NCI-H187 (cell line): ENCODE results near the gene ADPRHL1.
"Not testable (repeated sequence)": the region's sequence is repeated elsewhere in the genome, so short reads cannot be mapped to it uniquely, and the experiment has no call there.

ENCODE experiments used
- DNase-seq, 2 experiments: peaks; one replicate each; lab custom pipeline; 2025; lab: John Stamatoyannopoulos, UW

The ADPRHL1 gene

GRCh38 chr13:113371061-113371460 lies 82.2 kb downstream of the ADPRHL1 start:
- no peak for DNase-seq

DNA sequence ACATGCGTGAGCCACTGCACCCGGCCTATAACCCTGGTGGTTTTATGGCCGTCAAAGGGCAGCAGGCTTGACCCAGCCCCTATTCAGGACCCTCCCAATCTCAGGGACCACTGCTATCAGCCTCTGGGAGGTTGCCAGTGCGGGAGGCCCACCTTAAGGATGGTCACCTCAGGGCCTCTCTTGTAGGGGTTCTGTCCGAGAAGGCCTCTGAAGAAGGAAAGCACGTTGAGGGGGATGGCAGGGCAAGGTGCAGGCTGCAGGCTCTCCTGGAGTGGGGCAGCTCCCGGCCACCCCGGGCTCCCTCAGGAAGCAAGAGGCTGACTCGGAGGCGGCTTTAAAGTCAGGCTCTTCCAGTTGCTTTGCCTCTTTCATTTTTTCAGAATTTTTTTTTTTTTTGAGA lies 83.4 kb downstream of the ADPRHL1 start:
- DNase-seq, result no peak

- DNase-seq, result no peak
These were observed 84.1 kb downstream of the ADPRHL1 start for GRCh38 chr13:113369189-113369588.

- not testable (repeated sequence) for DNase-seq
These were observed 84.9 kb downstream of the ADPRHL1 start for GRCh38 chr13:113368353-113368752.

DNA sequence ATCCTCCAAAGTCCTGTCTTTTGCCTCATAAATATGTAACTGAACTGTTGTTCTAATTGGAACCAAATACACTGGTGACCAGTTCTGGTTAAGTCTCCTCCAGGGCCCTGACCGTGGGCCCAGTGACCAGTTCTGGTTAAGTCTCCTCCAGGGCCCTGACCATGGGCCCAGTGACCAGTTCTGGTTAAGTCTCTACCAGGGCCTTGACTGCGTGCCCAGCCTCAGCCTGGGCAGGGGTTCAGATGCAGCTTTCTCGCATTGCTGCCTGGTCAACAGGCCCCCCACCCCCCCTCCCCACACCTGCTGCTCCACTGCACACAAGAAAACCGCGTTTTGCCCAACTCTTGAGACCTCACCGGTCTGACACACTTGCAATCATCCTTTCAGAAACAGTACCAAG lies 85.5 kb downstream of the ADPRHL1 start:
- DNase-seq, result no peak

DNA sequence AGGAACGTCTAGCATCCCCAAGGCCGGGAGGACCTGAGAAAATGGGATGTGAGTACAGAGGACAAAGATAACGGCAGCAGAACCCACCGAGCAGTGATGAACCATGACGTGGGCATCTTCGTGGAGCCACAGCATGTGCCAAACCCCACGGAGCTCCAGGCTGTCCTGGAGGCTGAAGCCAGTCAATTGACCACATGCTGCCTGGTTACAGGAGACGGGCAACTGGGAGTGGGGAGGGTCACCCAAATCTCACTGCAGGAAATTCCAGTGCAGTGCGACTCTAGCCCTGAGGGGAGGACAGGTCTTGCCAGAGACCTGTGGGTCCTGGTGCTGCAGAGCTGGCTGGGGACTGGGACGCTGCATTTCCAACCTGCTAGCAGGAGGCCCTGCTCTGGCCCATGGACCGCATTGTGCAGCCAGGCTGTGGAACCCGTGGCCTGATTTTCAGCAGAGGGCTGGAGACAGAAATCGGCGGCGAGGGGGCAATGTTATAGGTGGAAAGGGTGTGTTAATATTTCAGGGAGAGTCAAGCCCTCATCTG lies 86.2 kb downstream of the ADPRHL1 start:
- DNase-seq, result no peak

GRCh38 chr13:113365971-113366588 lies 87.2 kb downstream of the ADPRHL1 start:
- DNase-seq, result no peak

DNA sequence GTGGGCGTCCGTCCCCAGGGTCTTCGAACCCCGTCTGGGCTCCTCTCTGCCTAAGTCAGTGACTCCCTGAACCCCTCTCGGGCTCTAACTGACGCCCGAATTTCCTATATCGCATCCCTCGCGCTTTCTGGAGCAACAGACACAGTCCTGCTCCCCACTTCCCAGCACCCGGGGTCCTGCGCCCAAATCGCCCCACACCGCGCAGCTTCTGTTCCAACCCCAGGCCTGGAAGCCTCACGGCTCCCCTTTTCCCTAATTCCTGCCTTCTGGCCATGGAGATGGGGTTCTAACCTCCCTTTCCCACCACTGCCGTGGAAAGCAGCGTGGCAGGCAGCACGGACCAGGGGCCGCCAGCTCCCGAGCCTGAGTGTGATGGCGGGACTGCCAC lies 87.7 kb downstream of the ADPRHL1 start:
- no peak for DNase-seq

DNA sequence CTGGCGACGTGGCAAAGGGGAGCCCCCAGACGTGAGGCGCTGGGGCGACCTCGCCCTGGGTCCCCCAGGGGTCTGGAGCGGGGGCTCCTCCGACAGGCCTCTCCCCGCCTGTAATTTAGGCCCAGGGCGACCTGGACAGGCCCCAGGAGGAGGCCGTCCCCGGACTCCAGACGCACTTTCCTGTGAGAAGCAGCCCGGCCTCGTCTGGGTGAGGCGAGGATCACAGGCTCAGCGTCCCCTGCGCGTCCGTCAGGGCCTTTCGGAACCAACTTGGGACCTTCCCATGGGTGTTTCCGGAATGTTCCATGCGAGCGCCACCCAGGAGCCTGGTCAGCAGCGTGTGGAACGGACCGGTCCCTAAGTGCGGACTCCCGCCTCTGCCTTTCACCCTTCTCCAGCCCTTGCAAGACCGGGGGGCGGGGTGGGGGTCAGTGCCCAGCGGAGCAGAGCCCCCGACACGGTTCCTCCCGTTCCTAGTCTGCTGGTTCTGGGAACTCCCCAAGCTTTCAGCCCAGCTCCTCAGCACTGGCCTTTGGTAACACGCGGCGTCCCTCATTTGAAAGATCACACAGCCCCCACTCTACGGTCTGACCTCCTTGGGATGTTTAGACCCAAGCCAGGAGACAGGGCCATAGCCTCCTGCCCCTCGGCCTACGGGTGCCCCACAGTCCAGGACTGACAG lies 88.2 kb downstream of the ADPRHL1 start:
- no peak for DNase-seq

- no peak for DNase-seq
These were observed 88.9 kb downstream of the ADPRHL1 start for GRCh38 chr13:113364311-113364889.

- DNase-seq, result no peak
These were observed 91.9 kb downstream of the ADPRHL1 start for GRCh38 chr13:113361406-113361805.

- DNase-seq, result no peak
These were observed 92.8 kb downstream of the ADPRHL1 start for GRCh38 chr13:113360446-113360845.

- DNase-seq, result no peak
These were observed 93.7 kb downstream of the ADPRHL1 start for GRCh38 chr13:113359571-113359970.

DNA sequence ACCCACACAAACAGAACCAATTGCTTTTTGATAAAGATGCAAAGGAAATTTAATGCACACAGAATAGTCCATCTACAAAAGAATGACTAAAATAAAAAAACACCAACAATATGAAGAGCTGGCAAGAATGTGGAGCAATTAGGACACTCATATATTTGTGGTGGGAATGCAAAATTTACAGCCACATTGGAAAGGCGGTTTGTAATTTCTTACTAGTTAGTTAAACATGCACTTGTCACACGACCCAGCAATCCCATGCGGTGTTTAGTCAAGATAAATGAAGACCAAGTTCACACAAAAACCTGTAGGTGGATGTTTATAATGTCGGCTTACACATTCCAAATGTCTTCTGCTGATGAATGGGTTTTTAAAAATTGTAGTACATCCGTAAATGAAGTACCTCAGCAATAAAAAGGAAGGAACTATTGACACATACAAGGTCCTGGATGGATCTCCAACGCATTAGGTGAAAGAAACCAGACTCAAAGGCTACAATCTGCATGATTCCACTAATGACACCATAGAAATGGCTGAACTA lies 94.6 kb downstream of the ADPRHL1 start:
- DNase-seq, result no peak

- DNase-seq, result no peak
These were observed 95.8 kb downstream of the ADPRHL1 start for GRCh38 chr13:113357529-113357928.

DNA sequence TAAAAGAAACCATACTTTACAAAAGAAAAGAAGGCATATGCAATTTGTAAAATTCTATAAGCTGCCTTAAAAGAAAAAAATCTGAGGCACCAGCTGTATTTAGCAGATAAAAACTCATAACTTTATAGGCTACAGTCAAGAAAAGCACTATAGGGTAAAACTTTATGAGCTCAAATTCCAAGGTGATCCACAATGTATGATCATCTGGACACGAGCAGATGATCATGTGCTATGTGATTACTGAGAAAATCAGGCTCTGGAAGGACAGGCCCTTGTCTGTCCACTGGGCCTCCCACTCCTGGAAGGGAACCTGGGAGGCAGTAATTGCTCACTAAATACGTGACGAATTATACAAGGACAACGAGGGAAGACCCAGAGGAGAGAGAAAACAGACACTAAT lies 96.7 kb downstream of the ADPRHL1 start:
- DNase-seq, result no peak

- no peak for DNase-seq
These were observed 97.7 kb downstream of the ADPRHL1 start for GRCh38 chr13:113355621-113356020.

- DNase-seq, result no peak
These were observed 98.3 kb downstream of the ADPRHL1 start for GRCh38 chr13:113354831-113355610.

DNA sequence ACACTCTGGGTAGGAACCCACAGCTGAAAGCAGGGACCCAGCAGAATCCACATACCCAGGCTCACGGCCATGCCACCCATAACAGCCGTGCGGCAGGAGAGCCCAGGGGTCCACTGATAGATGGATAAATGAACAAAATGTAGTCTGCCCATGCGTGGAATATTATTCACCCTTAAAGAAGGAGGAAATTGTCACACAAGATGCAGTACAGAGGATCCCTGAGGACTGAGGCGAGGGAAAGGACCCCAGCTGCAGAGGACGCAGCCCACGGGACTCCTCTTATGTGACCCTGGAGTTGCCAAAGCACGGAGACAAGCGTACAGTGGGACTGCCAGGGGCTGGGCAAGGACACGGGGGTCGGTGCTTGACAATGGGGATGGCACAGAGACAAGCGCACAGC lies 100.0 kb downstream of the ADPRHL1 start:
- DNase-seq, result no peak

DNA sequence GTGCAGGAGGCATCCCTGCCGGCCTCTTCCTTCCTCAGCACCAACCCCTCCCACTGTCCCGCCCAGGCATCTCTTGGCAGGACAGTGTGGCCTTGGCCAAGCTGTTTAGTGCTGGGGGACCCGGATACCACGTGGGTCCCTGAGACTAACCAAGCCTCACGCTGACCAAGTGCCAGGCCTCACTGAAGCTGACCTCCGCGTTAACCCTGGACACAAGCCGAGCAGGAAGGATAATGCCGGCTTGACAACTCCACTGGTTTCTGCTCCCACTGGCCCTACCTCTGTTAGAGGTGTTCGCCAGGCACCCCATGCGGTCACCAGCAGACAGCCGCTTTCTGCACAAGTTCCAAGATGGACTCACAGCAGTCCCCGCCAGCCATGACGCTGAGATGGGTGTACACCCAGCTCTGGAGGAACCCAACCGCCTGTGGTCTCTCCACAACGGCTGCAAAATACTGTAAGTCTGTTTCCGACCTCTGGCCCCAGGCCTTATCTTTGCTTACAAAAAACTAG lies 101.7 kb downstream of the ADPRHL1 start:
- no peak for DNase-seq

DNA sequence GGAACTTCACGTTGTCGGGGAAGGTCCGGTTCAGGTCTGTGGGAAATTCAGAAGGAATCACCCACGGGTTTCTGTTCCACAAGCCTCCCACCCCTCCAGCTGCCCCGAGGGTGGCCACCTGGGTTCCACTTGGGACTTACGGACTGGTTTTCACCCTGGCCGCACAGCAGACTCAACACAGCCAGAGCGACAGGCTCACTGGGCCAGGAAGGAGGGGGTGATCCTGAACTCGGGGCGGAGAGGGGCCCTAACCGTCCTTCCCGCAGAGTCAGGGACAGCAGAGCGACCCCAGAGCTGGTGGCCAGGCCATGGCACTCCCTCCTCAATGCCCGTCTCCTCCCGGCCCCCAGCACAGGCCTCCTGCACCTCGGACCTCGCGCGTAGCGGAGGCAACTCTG lies 102.4 kb downstream of the ADPRHL1 start:
- no peak for DNase-seq
